Measurements from ENCODE around the gene TSSK6. TPM values are rescaled to one million over a fixed set of nuclear protein-coding genes. Genes with fewer than 3 reads are reported as not detected.

TSSK6 gene
- total RNA-seq, 1 donor: 1.9 TPM

DNA sequence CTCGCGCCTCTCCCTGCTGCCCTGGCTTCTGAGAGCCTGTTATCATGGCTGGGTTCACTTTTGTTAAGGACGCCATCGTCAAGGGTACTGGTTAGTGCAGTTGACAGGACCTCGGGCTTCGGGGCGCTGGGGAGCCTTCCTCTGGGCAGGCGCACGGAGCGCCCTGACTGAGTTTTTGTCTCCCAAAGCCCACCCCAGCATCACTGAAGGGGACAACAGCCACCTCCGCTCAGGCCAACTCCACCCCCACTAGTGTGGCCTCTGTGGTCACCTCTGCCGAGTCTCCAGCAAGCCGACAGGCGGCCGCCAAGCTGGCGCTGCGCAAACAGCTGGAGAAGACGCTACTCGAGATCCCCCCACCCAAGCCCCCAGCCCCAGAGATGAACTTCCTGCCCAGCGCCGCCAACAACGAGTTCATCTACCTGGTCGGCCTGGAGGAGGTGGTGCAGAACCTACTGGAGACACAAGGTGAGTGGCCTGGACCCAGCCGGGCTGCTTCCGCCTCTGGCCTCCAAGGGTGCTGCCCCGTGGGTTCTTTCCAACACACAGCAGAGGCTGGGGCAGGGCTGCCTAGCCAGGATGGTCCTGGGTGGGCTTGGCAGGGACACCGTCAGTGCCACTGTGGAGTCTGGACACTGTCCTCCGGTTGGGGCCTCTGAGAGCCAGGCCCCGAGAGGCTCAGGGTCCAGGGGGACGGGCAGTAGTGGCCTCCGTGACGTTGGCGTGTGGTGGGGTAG, 16.9 kb downstream of the TSSK6 start:
- no peak for DNase-seq (ENCODE audit: low read depth)
- no peak for TF ChIP-seq CTCF (IDR thresholded peaks at IDR 0.05; ENCODE audit: insufficient read depth, low read length)
- H3K4me3 ChIP-seq (ENCODE audit: low read depth, low read length): no peak overlapping the region

GRCh38 chr19:19495614-19496603, 19.4 kb downstream of the TSSK6 start:
- DNase-seq (ENCODE audit: low read depth): no peak
- TF ChIP-seq CTCF (IDR thresholded peaks at IDR 0.05; ENCODE audit: insufficient read depth, low read length): no peak
- no peak overlapping the region for H3K4me3 ChIP-seq (ENCODE audit: low read depth, low read length)

DNA sequence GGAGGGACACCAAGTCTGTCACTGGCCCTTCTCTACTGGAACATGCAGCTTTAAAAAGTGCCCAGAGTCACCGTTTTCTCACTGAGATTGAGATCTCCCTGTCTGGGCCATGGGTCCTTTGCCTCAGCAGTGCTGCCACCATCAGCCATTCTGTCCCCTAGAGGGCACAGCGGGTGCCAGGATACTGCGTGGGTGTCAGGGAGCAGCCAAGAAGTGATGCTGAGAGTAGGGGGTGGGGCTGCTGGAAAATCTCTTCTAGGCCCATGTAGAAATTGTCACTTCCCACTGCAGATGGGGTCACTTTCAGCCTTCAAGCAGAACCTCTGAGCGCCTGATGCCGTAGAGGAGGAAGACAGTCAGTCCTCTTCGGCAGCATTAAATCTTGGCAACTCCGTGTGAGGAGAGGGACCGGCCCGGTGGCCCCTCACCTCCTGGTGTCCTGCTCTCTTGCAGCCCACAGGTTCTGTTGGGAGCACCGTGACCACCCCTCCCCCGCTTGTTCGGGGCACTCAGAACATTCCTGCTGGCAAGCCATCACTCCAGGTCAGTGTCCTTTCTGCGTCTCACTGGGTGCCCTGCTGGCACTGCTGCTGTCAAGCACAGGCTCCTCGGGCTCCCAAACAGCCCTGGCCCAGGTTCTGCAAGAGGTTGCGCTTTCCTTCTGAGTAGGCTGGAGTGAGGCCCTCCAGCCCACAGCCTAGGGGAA, 21.4 kb downstream of the TSSK6 start:
- no peak for DNase-seq (ENCODE audit: low read depth)
- H3K4me3 ChIP-seq (ENCODE audit: low read depth, low read length): no peak overlapping the region
- TF ChIP-seq CTCF (IDR thresholded peaks at IDR 0.05; ENCODE audit: insufficient read depth, low read length): no peak

DNA sequence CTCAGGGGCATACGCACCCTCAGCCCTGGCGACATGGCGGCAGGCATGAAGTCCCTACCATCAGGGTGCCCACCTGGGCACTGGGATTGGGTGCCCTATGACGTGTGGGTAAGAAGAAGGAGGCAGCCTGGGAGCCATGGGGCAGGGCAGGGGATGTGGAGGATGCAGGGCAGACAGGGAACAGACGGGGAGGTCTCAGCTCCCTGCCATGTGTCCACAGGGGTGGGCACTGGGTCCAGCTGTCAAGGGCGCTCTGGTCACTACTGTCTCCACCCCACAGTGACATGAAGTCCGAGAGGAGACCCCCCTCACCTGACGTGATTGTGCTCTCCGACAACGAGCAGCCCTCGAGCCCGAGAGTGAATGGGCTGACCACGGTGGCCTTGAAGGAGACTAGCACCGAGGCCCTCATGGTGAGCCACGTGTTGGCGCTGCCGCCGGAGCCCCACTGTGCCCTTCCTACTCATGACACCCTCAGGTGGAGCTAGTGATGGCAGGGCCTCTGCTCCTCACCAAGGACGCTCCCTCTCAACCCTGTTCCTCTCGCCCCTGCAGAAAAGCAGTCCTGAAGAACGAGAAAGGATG, 23.2 kb downstream of the TSSK6 start:
- DNase-seq (ENCODE audit: low read depth): no peak
- no peak for TF ChIP-seq CTCF (IDR thresholded peaks at IDR 0.05; ENCODE audit: insufficient read depth, low read length)
- H3K4me3 ChIP-seq (ENCODE audit: low read depth, low read length): no peak overlapping the region

DNA sequence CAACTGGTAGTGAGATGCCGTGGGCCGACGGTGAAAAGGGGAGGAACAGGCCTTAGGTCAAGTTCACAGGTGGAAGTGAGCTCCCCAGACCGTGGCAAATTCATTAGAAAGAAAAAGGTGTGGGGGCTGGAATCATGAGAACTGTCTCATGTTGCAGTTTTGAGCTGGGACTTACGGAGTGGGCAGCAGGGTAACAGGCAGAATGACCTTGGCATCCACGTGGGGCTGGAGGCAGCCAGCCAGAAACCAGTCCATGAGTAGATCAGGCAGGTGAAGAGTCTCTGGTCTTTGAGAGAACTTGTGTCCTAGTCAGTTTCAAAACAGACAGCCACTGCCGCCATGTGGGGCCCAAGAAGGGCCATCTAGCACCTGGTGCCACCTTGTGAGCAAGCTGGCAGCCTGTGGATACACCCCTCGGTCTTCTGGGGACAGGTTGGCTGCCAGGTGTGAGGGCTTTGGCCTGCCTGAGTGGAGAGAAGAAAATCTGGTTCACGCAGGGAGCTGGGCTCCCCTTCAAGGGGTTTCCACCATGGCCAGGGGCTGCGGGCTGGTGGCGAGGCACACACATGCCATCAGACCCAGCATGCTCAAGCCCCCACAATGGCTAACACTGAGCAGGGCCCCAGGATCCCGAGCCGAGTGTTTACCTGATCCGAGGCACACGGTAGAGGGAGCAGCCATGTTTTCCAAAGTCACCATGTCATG, 23.9 kb downstream of the TSSK6 start:
- DNase-seq (ENCODE audit: low read depth): no peak
- TF ChIP-seq CTCF (IDR thresholded peaks at IDR 0.05; ENCODE audit: insufficient read depth, low read length): no peak
- H3K4me3 ChIP-seq (ENCODE audit: low read depth, low read length): no peak overlapping the region
